Right atrium auricular region (tissue), 2 donors: Measurements from ENCODE around the gene ZBTB48. TPM values are rescaled to one million over a fixed set of nuclear protein-coding genes. Genes with fewer than 3 reads are reported as not detected.

Experiments used
- DNase-seq: peaks from one replicate; pipeline ENCODE4 v3.0.0-alpha.2; 2019; ENCODE audit warnings: low spot score
- H3K27ac ChIP-seq, 2 donors: fragments of 200-600 bp; sonication (generic); 1 replicate in 1 of 2; 2 replicates in 1 of 2; pipeline ENCODE4 v1.5.1; 2016 to 2019
- H3K27me3 ChIP-seq, 2 donors: fragments of 200-600 bp; sonication (generic); one replicate each; pipeline versions ENCODE4 v1.5.1 to v1.6.0; 2017 to 2019
- H3K36me3 ChIP-seq: fragments of 200-600 bp; sonication (generic); one replicate; pipeline ENCODE4 v1.5.1; 2016
- H3K4me1 ChIP-seq, 2 donors: fragments of 200-600 bp; sonication (generic); one replicate each; pipeline versions ENCODE4 v1.5.1 to v1.6.0; 2017 to 2019
- H3K4me3 ChIP-seq, 2 donors: fragments of 200-600 bp; sonication (generic); 1 replicate in 1 of 2; 2 replicates in 1 of 2; pipeline ENCODE4 v1.5.1; 2017 to 2019; ENCODE audit warnings: mild to moderate bottlenecking in 1 of 2, moderate library complexity in 1 of 2
- H3K9me3 ChIP-seq, 2 donors: fragments of 200-600 bp; sonication (generic); one replicate each; pipeline ENCODE4 v1.5.1; 2019
- CTCF ChIP-seq, 2 donors: fragments of 200-600 bp; sonication (generic); IDR thresholded peaks; one replicate each; pipeline ENCODE4 v1.5.1; 2019; ENCODE audit warnings: antibody characterized with exemption in 2 of 2
- total RNA-seq, 2 donors: library from RNA; depleted of rRNA; stranded (reverse); fragments of >200 nt; gene quantifications; one replicate each; pipeline ENCODE4 v1.1.0, GENCODE V29; 2016

Gene ZBTB48
- total RNA-seq, 2 donors from 2014 or later: 4.0 to 9.0 TPM

DNA sequence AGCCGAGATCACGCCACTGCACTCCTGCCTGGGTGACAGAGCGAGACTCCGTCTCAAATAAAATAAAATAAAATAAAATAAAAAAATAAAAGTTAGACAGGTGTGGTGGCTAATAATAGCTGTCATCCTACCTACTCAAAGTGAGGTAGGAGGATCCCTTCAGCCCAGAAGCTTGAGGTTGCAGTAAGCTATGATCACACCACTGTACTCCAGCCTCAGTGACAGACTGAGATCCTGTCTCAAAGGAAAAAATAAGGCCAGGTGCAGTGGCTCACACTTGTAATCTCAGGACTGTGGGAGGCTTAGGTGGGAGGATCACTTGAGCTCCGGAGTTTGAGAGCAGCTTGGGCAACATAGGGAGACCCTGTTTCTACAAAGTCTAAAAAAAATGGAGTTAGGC lies 43.5 kb upstream of the ZBTB48 start:
- Histone ChIP-seq H3K27ac (no peak overlapping the region), H3K9me3 (no peaks in the 10 kb centered on the region), H3K36me3 (peaks cover 35% of the 10 kb centered on the region), H3K4me1 (no peaks in the 10 kb centered on the region), H3K27me3 (no peaks in the 10 kb centered on the region), H3K4me3 (no peak overlapping the region)
- DNase-seq: no peak
- no peak for TF ChIP-seq CTCF (IDR thresholded peaks at IDR 0.05)

DNA sequence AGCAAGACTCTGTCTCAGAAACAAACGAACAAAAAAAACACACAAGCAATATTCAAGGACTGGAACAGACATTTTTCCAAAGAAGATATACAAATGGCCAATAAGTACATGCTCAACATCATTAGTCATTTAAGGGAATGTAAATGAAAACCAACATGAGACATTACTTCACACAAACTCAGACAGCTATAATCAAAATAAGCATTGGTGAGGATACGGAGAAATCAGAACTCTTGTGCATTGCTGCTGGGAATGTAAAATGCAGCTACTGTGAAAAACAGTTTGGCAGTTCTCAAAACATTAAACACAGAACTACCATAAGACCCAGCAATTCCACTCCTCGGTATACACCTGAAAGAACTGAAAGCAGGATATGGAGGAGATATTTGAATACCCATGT lies 40.8 kb upstream of the ZBTB48 start:
- Histone ChIP-seq H3K36me3 (peaks cover 24% of the 10 kb centered on the region), H3K9me3 (no peaks in the 10 kb centered on the region), H3K4me1 (no peaks in the 10 kb centered on the region), H3K27ac (no peak overlapping the region), H3K4me3 (no peak overlapping the region), H3K27me3 (no peaks in the 10 kb centered on the region)
- no peak for DNase-seq
- TF ChIP-seq CTCF (IDR thresholded peaks at IDR 0.05): no peak

GRCh38 chr1:6544831-6545230 lies 35.0 kb upstream of the ZBTB48 start:
- no peak overlapping the region for H3K27ac ChIP-seq
- no peak for DNase-seq
- TF ChIP-seq CTCF (IDR thresholded peaks at IDR 0.05): no peak
- H3K4me3 ChIP-seq: no peak overlapping the region
- H3K9me3 ChIP-seq: no peaks in the 10 kb centered on the region
- peaks cover 71% of the 10 kb centered on the region for H3K36me3 ChIP-seq
- H3K4me1 ChIP-seq: peaks cover 0 to 19% of the 10 kb centered on the region in 2 donors
- H3K27me3 ChIP-seq: no peaks in the 10 kb centered on the region

GRCh38 chr1:6545276-6546112 lies 34.3 kb upstream of the ZBTB48 start:
- Histone ChIP-seq H3K36me3 (peaks cover 77% of the 10 kb centered on the region), H3K27ac (no peak overlapping the region), H3K4me3 (no peak overlapping the region), H3K27me3 (no peaks in the 10 kb centered on the region), H3K9me3 (no peaks in the 10 kb centered on the region), H3K4me1 (peaks cover 0 to 19% of the 10 kb centered on the region in 2 donors)
- no peak for DNase-seq
- no peak for TF ChIP-seq CTCF (IDR thresholded peaks at IDR 0.05)

GRCh38 chr1:6546326-6546725 lies 33.5 kb upstream of the ZBTB48 start:
- Histone ChIP-seq H3K27me3 (no peaks in the 10 kb centered on the region), H3K4me3 (no peak overlapping the region), H3K27ac (no peak overlapping the region), H3K4me1 (peaks cover 0 to 19% of the 10 kb centered on the region in 2 donors), H3K36me3 (peaks cover 74% of the 10 kb centered on the region), H3K9me3 (no peaks in the 10 kb centered on the region)
- TF ChIP-seq CTCF (IDR thresholded peaks at IDR 0.05): no peak
- no peak for DNase-seq

DNA sequence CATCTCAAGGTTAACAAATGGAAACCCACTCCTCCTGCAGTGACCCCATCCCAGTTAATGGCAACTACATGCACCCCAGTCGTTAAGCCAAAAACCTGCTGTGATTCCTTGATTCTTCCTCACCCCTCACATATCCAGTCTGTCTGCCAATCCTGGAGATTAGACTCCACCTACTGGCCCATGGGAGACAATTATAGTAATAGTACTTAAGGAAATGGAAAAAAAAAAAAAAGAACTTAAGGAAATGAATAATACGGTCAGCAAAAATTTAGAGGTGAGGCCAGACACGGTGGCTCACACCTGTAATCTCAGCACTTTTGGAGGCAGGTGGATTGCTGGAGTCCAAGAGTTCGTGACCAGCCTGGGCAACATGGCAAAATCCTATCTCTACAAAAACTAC lies 32.5 kb upstream of the ZBTB48 start:
- H3K27me3 ChIP-seq: no peaks in the 10 kb centered on the region
- no peak for DNase-seq
- TF ChIP-seq CTCF (IDR thresholded peaks at IDR 0.05): no peak
- no peak overlapping the region for H3K27ac ChIP-seq
- H3K9me3 ChIP-seq: no peaks in the 10 kb centered on the region
- H3K36me3 ChIP-seq: peaks cover 68% of the 10 kb centered on the region
- H3K4me3 ChIP-seq: no peak overlapping the region
- H3K4me1 ChIP-seq: peaks cover 0 to 19% of the 10 kb centered on the region in 2 donors
